K562 (cell line): ENCODE data around the gene THADA. TPM values are rescaled to one million over a fixed set of nuclear protein-coding genes. Genes with fewer than 3 reads are reported as not detected.

Experiments
- CHCHD3 ChIP-seq: fragments of 250-450 bp; sonication (Bioruptor Pico); IDR thresholded peaks from 2 replicates; pipeline ENCODE4 v2.1.2; 2022; ENCODE audit warnings: mild to moderate bottlenecking
- CHD4 ChIP-seq: fragments of 200-600 bp; sonication (generic); IDR thresholded peaks from 3 replicates; pipeline ENCODE4 v1.6.1; 2012; ENCODE audit warnings: low read depth, mild to moderate bottlenecking, mixed read lengths, low read length, inconsistent platforms; ENCODE audit not compliant: insufficient read depth, insufficient replicate concordance, poor library complexity, severe bottlenecking
- ERF ChIP-seq: fragments of 450-650 bp; formaldehyde crosslinking; IDR thresholded peaks from 2 replicates; pipeline ENCODE4 v1.4.0; 2020; ENCODE audit warnings: mild to moderate bottlenecking, mixed read lengths
- EZH2 ChIP-seq: IDR thresholded peaks from 2 replicates; pipeline ENCODE4 v1.6.1; 2012; ENCODE audit warnings: low read depth, mild to moderate bottlenecking, inconsistent platforms, low read length, borderline replicate concordance
- FOXJ2 ChIP-seq: fragments of 200-800 bp; sonication (Bioruptor generic); IDR thresholded peaks from 2 replicates; pipeline ENCODE4 v1.6.1; 2016; ENCODE audit warnings: missing genetic modification characterization, missing compliant biosample characterization
- IFI16 ChIP-seq: fragments of 250-450 bp; sonication (Bioruptor Pico); IDR thresholded peaks from 2 replicates; pipeline ENCODE4 v2.1.2; 2022; ENCODE audit warnings: mild to moderate bottlenecking, inconsistent platforms
- LCOR ChIP-seq: sonication (generic); formaldehyde crosslinking; IDR thresholded peaks from 2 replicates; pipeline ENCODE4 v1.8.0; 2022; ENCODE audit warnings: mild to moderate bottlenecking, missing genetic modification reagents
- NR2C2 ChIP-seq, 2 experiments: fragments of 200-800 bp in 1 of 2; sonication (Bioruptor generic) in 1 of 2; sonication (generic) in 1 of 2; formaldehyde crosslinking in 1 of 2; IDR thresholded peaks; 2 replicates each; pipeline versions ENCODE4 v1.6.1 to v1.8.0; 2016 to 2022; ENCODE audit warnings: mild to moderate bottlenecking in 1 of 2, missing compliant biosample characterization in 1 of 2, missing genetic modification characterization in 1 of 2, missing genetic modification reagents in 1 of 2
- POLR2B ChIP-seq: fragments of 450-650 bp; IDR thresholded peaks from 2 replicates; pipeline ENCODE4 v1.6.1; 2018; ENCODE audit warnings: low read depth; ENCODE audit not compliant: partially characterized antibody
- PYGO2 ChIP-seq: fragments of 450-650 bp; IDR thresholded peaks from 2 replicates; pipeline ENCODE4 v1.6.1; 2016; ENCODE audit warnings: mild to moderate bottlenecking, missing genetic modification characterization, moderate library complexity, missing compliant biosample characterization
- RBM25 ChIP-seq: fragments of 200-400 bp; formaldehyde crosslinking; IDR thresholded peaks from 2 replicates; pipeline ENCODE4 v1.6.1; 2018; ENCODE audit warnings: low read length, low read depth, moderate library complexity; ENCODE audit not compliant: severe bottlenecking
- polyA plus RNA-seq, 8 experiments: library from polyadenylated mRNA; depleted of rRNA in 4 of 8; stranded (reverse) in 5 of 8; unstranded in 3 of 8; fragments of >200 nt; fragmentation: Nextera tagmentation in 2 of 8; fragmentation: Illumina TruSeq in 1 of 8; extraction: Ambion mirVana in 2 of 8; extraction: Trizol in 1 of 8; gene quantifications; 2 replicates each; pipeline versions ENCODE4 v1.2.1 to v1.2.3, GENCODE V29; 2011 to 2014; ENCODE audit warnings: inconsistent platforms in 1 of 8, missing spikeins in 1 of 8
- total RNA-seq, 7 experiments: library from RNA; depleted of rRNA in 6 of 7; stranded (reverse); fragments of >200 nt in 6 of 7; fragmentation: Illumina TruSeq in 2 of 7; extraction: Trizol in 2 of 7; gene quantifications; 2 replicates each; pipeline versions ENCODE4 v1.2.1 to v1.2.3, GENCODE V29; 2011 to 2021; ENCODE audit warnings: low replicate concordance in 1 of 7
- TF ChIP-seq, protein P1 (sequence below): IDR thresholded peaks from 2 replicates; pipeline ENCODE4 v1.6.1; 2011; ENCODE audit warnings: borderline replicate concordance, low read depth, mild to moderate bottlenecking, moderate library complexity, low read length; ENCODE audit not compliant: insufficient read depth, poor library complexity, severe bottlenecking
- TF ChIP-seq, protein P2 (sequence below): sonication (generic); formaldehyde crosslinking; IDR thresholded peaks from 2 replicates; pipeline ENCODE4 v1.8.1; 2023; ENCODE audit warnings: mild to moderate bottlenecking, missing genetic modification reagents
- TF ChIP-seq, protein P3 (sequence below): fragments of 450-650 bp; formaldehyde crosslinking; IDR thresholded peaks from 2 replicates; pipeline ENCODE4 v1.4.0; 2020; ENCODE audit warnings: mild to moderate bottlenecking
- TF ChIP-seq, protein P4 (sequence below): sonication (generic); formaldehyde crosslinking; IDR thresholded peaks from 2 replicates; pipeline ENCODE4 v1.8.0; 2022; ENCODE audit warnings: mild to moderate bottlenecking, missing genetic modification reagents
- TF ChIP-seq, protein P5 (sequence below): sonication (generic); formaldehyde crosslinking; IDR thresholded peaks from 2 replicates; pipeline ENCODE4 v1.8.0; 2023; ENCODE audit warnings: mild to moderate bottlenecking, missing genetic modification reagents

THADA gene
- total and polyA plus RNA-seq, 9 of the 15 experiments (the other 6 are each of a cell fraction or from before 2014, with no cell fraction given): 17.8 to 34.7 (median 31.9) TPM

GRCh38 chr2:43226558-43226954, 369.3 kb downstream of the THADA start, which contains the start of gene ZFP36L2 (continued):
- TF ChIP-seq, protein P1, sequence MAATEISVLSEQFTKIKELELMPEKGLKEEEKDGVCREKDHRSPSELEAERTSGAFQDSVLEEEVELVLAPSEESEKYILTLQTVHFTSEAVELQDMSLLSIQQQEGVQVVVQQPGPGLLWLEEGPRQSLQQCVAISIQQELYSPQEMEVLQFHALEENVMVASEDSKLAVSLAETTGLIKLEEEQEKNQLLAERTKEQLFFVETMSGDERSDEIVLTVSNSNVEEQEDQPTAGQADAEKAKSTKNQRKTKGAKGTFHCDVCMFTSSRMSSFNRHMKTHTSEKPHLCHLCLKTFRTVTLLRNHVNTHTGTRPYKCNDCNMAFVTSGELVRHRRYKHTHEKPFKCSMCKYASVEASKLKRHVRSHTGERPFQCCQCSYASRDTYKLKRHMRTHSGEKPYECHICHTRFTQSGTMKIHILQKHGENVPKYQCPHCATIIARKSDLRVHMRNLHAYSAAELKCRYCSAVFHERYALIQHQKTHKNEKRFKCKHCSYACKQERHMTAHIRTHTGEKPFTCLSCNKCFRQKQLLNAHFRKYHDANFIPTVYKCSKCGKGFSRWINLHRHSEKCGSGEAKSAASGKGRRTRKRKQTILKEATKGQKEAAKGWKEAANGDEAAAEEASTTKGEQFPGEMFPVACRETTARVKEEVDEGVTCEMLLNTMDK: no peak
- TF ChIP-seq FOXJ2 (tag) (no peak), NR2C2 (CRISPR knock-in tag; IDR thresholded peaks at IDR 0.05) (no peak), NR2C2 (tag; IDR thresholded peaks at IDR 0.05) (peak; percentile 29; the same call in 1 of the 2 replicates), IFI16 (CRISPR knock-in tag) (no peak), LCOR (CRISPR knock-in tag) (no peak), CHCHD3 (CRISPR knock-in tag) (peak; percentile 55; the same call in 1 of the 2 replicates), RBM25 (peak; percentile 84), PYGO2 (tag) (no peak), EZH2 (no peak), POLR2B (peak; percentile 85), CHD4 (no peak), ERF (CRISPR knock-in tag) (no peak)
- TF ChIP-seq, protein P2, sequence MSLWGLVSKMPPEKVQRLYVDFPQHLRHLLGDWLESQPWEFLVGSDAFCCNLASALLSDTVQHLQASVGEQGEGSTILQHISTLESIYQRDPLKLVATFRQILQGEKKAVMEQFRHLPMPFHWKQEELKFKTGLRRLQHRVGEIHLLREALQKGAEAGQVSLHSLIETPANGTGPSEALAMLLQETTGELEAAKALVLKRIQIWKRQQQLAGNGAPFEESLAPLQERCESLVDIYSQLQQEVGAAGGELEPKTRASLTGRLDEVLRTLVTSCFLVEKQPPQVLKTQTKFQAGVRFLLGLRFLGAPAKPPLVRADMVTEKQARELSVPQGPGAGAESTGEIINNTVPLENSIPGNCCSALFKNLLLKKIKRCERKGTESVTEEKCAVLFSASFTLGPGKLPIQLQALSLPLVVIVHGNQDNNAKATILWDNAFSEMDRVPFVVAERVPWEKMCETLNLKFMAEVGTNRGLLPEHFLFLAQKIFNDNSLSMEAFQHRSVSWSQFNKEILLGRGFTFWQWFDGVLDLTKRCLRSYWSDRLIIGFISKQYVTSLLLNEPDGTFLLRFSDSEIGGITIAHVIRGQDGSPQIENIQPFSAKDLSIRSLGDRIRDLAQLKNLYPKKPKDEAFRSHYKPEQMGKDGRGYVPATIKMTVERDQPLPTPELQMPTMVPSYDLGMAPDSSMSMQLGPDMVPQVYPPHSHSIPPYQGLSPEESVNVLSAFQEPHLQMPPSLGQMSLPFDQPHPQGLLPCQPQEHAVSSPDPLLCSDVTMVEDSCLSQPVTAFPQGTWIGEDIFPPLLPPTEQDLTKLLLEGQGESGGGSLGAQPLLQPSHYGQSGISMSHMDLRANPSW (CRISPR knock-in tag): no peak
- TF ChIP-seq, protein P3, sequence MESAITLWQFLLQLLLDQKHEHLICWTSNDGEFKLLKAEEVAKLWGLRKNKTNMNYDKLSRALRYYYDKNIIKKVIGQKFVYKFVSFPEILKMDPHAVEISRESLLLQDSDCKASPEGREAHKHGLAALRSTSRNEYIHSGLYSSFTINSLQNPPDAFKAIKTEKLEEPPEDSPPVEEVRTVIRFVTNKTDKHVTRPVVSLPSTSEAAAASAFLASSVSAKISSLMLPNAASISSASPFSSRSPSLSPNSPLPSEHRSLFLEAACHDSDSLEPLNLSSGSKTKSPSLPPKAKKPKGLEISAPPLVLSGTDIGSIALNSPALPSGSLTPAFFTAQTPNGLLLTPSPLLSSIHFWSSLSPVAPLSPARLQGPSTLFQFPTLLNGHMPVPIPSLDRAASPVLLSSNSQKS (CRISPR knock-in tag): no peak
- TF ChIP-seq, protein P4, sequence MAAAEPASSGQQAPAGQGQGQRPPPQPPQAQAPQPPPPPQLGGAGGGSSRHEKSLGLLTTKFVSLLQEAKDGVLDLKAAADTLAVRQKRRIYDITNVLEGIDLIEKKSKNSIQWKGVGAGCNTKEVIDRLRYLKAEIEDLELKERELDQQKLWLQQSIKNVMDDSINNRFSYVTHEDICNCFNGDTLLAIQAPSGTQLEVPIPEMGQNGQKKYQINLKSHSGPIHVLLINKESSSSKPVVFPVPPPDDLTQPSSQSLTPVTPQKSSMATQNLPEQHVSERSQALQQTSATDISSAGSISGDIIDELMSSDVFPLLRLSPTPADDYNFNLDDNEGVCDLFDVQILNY (CRISPR knock-in tag): 0 out of 2 replicates have a peak, but pooled peaks have one; percentile 19
- TF ChIP-seq, protein P5, sequence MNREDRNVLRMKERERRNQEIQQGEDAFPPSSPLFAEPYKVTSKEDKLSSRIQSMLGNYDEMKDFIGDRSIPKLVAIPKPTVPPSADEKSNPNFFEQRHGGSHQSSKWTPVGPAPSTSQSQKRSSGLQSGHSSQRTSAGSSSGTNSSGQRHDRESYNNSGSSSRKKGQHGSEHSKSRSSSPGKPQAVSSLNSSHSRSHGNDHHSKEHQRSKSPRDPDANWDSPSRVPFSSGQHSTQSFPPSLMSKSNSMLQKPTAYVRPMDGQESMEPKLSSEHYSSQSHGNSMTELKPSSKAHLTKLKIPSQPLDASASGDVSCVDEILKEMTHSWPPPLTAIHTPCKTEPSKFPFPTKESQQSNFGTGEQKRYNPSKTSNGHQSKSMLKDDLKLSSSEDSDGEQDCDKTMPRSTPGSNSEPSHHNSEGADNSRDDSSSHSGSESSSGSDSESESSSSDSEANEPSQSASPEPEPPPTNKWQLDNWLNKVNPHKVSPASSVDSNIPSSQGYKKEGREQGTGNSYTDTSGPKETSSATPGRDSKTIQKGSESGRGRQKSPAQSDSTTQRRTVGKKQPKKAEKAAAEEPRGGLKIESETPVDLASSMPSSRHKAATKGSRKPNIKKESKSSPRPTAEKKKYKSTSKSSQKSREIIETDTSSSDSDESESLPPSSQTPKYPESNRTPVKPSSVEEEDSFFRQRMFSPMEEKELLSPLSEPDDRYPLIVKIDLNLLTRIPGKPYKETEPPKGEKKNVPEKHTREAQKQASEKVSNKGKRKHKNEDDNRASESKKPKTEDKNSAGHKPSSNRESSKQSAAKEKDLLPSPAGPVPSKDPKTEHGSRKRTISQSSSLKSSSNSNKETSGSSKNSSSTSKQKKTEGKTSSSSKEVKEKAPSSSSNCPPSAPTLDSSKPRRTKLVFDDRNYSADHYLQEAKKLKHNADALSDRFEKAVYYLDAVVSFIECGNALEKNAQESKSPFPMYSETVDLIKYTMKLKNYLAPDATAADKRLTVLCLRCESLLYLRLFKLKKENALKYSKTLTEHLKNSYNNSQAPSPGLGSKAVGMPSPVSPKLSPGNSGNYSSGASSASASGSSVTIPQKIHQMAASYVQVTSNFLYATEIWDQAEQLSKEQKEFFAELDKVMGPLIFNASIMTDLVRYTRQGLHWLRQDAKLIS (CRISPR knock-in tag): no peak
